ENCODE results near the gene BCAS1.

Gene BCAS1

DNA sequence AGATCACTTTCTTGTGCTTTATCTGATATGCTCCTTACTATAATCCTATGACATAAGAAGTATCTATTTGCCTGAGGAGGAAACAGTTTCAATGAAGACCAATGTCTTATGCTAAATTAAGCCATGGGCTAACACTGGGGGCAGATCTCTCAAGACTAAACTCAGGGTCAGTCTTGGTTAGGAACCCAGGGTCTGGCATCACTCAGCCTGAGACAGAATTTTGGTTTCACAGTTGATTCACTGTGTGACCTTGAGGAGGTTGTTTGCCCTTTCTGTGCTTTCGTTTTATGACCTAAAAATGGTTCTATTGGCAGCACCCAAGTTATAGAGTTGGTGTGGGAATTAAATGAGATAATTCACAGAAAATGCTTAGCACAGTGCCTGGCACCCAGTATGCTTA, 4.9 kb upstream of the BCAS1 start:
- DNase-seq: no peak

DNA sequence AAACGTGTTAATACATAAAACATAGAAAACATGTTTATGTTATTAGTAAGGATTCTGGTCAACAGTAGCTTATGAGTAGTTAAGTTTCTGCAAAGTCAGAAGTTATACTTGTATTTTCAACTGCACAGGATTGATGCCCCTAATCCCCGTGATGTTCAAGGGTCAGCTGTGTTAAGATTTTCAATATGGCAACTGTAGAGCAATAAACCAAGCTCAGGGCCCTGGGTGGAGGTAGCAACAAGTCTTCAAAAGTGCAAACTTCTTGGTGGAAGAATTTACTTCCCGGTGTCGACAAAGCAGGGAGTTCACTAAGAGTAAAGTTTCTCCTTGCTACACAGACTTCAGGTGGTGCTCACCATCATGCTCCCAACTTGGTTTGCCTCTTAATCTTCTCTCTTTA, 4.1 kb upstream of the BCAS1 start:
- no peak for DNase-seq

DNA sequence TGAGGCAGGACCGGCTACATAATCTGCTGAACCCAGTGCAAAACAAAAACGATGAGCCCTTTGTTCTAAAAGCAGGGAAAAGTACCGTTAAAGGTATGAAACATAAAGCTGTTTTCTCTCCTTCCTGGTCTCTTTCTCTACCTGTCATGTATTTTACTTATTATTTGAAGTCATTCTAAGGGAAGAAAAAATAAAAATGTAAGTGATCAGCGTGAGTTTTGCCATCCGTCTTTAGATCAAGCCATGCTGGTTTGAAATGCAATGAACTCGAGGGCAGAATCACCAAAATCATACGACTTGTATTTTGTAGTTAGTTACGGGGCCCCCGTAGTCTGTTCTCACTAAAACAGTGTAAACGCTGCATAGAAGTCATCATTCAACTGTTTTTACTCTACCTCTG, 2.9 kb upstream of the BCAS1 start:
- no peak for DNase-seq

DNA sequence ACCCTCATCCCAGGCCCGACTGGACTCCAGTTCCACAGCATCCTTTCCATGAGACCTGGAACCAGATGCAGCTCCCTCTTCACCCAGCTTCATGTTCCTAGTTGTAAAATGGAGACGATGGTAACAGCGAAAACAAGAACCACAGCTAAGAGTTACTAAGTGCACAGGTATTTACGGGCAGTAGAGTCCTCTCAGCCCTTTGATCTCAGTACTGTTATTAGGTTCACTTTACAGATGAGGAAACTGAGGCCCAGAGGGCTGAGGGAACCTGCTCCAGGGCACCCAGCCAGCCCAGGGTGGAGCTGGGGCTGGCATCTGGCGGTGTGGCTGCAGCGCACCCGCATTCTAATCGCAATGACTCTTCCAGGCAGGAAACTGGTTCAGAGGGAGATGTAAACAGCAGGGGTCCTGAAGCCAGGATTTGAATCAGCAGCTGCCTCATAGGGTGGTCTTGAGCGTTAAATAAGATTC, 858 bp downstream of the BCAS1 start:
- DNase-seq: no peak

DNA sequence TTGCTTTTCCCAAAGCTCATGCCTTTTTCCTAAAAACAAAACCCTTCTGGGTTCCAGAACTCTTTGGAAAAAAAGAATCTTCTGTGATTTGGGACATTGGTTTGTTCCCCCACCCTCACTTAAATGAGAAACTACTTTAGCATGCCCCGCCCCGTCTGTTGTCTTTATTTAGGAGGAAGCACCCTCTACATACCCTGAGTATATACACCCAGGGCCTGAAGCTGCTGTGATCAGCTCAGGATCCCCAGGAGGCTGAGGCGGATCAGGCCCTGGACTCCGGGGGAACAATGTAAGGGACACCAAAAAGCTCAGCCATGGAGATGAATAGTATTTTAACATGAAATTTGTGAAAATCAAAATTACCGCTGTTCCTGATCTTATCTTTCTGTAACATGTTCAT, 1.4 kb downstream of the BCAS1 start:
- no peak for DNase-seq

DNA sequence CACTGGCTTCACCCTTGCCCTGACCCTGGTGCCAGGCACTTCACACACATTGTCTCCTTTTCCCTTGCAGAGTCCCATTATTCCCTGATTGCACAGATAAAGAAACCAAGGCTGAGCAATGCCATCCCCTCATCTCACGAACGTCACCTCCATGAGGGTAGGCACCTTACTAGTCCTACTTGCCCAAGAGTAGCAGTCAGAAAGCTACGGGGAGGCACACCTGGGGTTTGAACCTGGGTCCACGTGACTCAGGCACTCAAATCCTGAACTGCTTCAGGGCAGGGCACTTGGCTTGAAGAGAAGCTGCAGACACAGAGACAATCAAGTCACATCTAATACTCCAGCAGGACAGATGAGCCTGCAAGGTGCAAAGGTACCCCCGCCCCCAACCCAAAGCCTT, 1.9 kb downstream of the BCAS1 start:
- no peak for DNase-seq

DNA sequence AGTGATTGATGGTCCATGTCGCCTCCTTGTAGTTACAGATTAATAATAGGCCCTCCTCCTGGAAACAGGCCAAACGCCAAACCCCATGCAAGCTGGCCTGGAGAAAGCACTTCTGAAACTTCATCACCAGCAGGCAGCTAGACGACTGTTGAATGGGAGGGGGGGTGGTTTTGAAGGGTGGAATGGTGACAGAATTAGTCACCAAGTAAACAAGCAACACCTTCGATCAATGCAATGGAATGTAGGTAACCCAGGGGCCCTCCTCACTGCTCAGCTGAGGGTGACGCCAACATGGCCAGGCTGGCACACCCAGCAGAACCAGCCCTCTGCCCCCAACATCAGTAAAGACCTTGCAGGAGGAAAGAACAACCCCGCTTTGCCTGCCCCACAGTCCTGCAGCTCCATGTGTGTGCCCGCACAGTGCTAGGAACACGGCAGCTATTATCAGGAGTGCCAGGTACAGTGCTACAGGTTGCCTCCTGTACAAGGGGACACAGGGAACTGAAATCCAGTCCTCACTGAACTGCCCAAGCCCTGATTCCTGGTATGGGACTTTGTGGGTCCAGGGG, 2.7 kb downstream of the BCAS1 start:
- no peak for DNase-seq

DNA sequence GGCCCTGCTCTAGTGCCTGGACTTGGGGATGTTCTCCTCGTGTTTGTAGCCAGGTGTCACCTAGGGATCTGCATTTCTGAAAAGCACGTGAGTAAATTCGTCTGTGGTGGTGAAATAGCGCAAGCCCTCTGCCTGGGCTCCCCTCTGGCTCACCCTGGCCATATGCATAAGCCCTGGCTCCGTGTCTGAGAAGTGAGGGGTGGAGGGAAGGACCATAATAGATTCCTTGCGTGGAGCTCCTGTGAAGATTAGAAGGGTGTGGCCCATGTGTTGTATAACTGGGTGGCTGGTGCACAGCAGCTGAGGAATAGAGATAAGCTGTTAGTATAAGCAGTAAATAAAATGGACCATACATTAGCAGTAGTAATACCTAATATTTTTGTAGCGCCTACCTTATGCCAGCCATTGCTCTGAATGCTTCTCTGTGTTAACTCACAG, 4.8 kb downstream of the BCAS1 start:
- no peak for DNase-seq

DNA sequence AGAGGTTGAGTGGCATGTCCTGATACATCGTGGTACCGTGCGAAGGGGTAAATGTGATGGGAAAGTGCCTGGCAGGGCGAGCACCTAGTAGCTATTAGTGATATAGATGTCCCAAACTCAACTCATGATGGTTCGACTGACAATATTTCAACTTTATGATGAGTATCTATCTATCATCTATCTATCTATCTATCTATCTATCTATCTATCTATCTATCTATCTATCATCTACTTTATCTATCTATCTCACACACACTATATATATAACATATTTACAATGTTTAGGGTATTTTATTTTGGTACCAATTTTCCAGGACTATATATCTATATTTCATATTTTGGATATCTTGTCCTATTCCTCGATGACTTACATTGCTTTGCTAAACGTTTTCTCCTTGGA, 5.5 kb downstream of the BCAS1 start:
- no peak for DNase-seq

DNA sequence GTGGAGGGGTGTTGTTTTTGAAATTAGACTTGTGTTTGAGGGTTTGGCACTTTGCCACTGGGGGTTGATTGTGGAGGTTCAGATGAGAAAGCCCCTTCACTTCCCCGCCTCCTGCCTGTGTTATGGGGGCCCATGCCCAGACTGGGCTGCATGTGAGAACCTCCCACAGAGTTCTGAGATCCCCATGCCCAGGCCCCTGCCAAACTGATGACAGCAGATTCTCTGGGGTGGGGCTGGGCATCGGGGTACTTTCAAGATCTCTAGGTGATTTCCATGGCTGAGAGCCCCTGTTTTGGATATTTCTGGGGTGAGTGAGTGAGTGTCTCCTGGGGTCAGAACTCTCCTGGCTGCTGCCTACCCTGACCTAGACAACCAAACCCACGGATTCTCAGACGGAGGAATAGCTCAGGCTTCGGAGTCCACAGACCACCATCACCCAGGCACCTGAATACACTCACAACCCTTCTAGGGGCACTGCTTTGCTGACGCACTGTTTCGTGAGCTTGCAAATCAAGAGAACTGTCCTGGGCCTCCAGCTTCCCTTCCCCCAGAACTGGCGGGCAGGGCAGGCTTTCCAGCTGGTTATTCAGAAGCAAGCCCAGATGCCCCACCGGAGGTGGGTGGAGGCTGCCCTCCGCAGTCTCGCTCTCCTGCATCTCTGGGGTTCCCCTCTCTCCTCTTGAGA, 6.3 kb downstream of the BCAS1 start:
- no peak for DNase-seq

DNA sequence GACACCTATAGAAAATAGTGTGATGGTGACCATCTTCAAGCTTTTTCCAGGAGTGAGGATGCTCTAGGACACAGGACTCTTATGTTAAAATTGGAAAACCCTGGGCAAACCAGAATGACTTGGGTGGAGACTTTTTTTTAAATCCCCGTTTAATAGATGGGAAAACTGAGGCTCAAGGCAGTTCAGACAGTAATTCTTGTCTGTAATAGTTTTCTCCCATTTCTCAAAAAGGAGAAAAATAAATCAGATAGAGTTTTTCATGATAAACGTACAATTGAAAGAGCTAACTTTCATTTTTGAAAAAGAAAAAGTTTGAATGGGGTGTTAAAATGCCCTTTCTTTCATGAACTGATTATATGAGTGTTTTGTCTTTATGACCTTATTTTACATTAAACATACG, 6.8 kb downstream of the BCAS1 start:
- no peak for DNase-seq

DNA sequence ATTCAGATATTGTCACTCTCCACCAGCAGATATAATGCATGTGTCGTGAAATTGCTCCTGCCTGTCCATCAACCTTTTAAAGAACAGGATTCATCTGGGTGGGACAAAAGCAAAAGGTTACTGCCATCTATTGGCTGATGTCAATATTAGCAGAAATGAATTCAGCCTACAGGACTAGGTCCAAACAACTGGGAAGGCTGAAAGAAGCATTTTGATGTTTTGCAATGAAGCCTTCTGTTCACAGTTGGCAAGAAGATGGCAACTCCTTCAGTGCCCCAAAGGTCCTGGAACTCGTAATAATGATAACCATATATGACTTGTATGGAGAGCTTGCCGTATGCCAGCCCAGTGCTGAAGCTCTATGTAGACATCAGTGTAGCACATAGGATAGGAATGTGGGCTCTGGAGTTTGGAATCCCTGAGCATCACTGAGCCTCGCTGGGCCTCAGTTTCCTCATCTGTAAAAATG, 7.5 kb downstream of the BCAS1 start:
- DNase-seq: peak; percentile 63

DNA sequence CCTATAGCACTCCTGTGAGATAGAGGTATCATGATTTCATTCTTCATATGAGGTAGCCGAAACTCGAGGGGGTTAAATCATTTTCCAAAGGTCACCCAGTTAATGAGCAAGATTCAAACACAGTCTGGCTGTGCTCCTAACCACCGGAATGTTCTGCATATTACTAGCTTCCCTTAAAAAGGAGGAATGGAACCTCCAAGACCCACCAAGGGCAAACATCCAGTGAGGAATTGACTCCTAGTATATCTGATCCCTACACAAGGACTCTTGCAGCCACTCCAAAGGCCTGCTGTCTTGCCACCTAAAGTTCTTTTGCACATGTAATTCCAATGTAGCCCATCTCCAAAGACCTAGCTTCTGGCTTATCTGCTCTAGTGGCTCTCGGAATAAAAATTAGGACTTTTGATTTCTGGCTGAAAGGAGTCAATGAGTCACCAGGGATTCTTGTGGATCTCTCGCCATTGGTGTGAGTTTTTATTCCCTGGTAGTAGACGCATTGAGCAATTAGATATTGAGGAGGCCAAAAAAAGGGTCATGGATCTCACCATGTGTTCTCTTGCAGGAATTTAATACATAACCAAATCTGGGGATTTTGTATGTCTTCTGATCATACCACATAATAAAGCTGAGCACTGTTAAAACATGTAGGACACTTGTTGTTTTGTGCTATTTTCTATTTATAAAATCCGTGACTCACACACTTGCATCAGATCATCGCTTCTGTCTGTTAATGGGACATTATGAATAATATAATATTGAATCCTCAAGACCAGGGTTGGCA, 9.1 kb downstream of the BCAS1 start:
- DNase-seq: peak; percentile 28

DNA sequence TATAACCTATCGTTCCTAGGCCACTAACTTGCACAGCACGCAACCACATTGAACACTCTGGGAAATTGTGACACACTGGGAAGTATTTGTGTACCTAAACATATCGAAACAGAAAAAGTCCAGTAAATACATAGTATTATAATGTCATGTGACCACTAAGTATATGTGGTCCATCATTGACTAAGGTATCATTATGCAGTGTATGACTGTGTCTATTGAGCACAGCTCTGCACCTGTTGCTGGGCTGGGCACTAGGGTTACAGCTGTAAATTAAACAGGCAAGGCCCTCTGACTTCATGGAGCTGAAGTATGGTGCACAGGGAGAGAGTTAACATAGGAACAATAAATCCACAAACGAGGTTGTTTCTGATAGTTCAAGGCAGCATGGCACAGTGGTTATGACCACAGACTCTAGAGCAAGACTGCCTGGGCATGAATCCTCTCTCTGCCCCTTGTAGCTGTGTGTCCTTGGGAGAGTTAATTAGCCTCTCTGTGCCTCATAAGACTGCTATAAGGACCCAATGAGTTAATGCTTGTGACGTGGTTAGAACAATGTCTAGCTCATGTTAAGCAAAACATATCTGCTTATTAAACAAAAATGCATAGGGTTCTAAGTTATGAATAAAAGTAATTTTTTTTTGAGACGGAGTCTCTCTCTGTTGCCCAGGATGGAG, 10.6 kb downstream of the BCAS1 start:
- no peak for DNase-seq

DNA sequence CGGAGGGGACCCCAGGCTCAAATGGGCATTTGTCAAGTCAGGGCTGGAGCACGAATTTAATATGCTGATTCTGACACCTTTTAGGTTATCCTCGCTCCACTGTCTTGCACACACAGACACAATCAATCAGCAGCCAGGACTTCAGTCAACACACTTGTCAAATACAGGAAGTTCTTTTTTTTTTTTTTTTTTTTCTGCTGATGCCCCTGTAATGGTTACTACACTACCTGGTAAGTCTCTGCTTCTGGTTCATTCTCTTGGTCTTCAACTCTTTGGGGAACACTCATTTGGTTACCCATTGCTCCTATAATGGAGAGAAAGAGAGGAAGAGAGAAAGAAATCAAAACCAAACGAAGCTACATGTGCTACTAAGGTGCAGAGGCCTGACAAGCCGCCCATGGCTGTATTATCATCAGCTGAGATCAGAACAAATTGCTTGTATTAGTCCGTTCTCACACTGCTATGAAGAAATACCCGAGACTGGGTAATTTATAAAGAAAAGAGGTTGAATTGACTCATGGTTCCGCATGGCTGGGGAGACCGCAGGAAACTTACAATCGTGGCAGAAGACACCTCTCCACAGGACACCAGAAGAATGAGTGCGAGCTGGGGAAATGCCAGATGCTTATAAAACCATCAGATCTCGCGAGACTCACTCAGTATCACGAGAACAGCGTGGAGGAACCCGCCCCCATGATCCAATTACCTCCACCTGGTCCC, 11.8 kb downstream of the BCAS1 start:
- no peak for DNase-seq

DNA sequence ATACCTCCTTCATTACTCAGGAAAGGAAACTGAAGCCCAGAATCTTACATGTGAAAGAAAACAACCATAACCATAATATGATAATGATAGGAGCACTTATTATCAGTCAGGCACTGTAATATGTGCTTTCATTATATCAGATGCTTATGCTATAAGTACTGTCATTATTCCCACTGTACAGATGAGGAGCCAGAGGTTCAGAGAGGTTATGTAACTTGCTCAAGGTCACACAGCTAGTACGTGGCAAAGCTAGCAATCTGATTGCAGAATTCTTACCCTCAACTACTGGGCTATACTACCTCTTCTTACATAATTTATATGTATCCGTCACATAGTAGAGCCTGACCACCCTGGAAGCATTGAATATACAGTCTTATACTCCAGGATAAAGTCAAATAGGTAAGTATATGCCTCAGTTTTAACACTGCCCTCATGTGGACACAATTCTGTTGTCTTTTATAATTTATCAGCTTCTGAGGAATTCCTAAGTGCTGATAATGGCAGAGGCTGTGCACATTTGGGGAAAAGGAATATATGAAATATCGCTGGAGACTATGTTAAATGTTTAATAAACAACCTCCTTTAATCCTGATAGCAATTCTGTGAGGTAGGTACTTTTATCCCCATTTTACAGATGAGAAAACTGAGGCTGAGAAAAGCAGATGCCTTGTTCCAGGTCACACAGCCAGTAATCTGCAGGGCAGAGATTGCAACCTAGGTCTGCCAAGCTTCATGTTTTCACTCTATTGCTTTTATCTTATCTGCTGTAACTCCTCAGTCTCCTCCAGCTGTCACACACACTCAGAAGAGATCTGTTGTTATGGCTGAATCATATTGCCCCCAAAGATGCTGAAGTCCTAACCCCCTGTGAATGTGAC, 13.4 kb downstream of the BCAS1 start:
- no peak for DNase-seq

DNA sequence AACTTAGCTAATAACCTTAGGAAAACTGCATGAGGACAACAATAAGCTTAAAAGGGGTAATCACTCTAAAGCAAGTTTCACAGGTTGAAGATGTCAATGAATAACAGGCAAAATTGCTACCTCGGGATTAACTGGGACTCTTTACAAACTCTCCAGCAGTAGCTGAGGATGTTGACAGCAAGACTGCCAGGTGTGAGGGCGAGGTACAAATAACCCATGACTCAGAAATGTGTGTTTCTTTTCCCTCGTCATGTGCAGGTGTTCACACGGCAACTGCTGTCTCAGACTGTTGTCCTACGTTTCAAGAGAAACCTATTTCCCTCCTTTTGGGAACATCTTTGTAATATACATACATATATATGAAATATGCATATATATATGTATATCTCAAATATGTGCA, 15.9 kb downstream of the BCAS1 start:
- DNase-seq: no peak

DNA sequence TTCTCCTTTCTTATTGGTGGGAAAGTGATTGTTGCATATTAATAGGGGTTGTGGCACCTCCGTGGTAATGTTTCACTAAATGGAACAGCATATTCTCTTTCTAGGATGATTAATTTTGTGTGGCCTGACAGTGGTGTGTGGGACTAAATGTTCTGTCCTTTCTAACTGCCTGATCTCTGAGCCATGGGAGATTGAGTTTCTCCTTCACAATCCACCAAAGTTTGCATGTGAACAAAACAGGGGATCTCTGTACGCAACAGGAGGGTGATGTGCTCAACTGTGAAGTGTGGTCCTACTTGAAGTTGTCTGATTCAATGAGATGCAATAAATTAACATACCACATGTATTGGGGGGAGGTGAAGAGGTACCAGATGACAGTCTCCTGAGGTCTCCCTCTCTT, 19.3 kb downstream of the BCAS1 start:
- DNase-seq: no peak

DNA sequence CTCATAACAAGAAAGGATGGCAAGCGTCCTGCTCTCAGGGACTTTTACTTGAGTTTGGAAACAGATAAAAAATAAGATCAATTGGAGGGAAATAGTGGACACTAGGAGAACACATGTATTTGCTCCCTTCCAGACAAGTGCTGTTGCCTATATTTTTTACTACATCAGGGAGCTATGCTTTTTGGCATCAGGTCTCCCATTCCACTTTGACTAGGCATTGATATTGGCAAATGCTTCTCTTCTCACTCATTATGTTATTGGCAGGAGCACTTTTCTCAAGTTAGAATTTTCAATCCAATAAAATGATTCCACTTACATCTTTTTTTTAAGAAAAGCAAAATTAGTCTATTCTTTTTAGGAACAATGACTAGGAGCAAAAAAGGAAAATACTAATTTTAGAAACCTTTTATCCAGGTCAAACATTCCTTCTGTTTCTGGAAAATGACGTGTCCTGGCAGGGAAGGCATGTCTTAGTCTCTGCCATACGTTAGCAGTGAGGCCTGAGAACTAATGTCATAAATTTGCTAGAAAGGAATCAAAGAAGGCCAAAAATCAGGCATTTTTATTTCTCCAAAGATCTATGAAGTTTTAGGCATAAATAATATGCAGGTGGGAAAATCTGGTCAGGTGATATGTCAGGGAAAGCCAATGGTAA, 21.4 kb downstream of the BCAS1 start:
- no peak for DNase-seq

DNA sequence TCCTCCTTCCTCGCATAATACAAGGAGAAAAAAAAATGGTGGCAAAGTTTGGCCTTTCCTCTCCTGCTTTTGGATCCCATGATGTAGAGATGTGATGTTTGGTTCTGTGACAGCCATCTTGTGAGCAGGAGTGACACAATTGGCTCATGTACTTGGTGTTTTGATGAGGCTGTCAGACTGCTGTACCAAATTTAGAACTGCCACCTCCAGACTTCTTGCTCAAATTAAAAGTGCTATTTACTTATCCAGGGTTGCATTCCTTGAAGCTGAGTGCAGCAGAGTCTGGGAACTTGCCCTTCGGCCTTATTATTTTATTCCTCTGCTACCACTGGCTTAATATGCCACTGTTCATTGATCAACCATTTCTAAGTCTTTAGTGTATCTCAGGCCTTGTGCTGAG, 21.9 kb downstream of the BCAS1 start:
- DNase-seq: no peak

DNA sequence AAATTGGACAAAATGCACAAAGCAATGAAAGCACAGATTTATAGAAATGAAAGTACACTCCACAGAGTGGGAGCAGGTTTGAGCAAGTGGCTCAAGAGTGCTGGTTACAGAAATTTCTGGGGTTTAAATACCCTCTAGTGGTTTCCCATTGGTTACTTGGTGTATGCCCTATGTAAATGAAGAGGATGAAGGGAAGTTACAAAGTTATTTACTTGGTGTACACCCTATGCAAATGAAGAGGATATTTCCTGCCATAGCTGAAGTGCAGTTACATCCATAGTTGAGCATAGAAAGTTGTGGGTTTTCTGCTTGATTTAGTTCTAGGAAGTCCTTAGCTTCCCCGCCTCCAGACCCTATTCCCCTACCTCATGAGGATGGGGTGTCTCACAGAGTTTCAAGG, 22.7 kb downstream of the BCAS1 start:
- peak; percentile 54 for DNase-seq
